IPS-NIHi7 (cell line): ENCODE data around the gene CCDC182.
A peak's percentile ranks its signal among the peaks of the same experiment; 100 is the strongest.

Experiments used
- DNase-seq: peaks from one replicate; pipeline ENCODE4 v3.0.0; 2012; ENCODE audit warnings: mixed read lengths; ENCODE audit errors: extremely low spot score

CCDC182 gene

DNA sequence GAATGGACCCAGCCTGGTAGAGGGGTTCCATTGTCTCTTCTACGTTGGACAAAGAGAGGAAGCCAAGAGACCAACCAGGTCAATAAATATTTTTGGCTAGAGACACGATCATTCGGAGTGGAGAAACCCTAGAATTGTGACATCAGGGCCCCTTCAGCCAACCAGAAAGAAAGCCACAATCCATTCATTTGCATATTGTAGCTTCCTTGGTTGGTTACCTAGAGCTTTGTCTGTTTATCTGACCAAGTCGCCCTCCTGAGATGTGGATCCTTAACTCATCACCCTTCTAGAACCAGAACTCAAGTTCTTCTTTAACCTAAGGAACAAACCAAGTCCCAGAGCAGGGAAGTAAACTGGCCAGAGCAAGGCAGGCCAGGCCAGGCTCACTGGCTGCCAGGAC is at the start of gene CCDC182:
CCDC182 (minus strand) TSS at position 58 of the 400 bp plus-strand sequence; CDS start at position 31, 27 bp downstream.
- no peak for DNase-seq

DNA sequence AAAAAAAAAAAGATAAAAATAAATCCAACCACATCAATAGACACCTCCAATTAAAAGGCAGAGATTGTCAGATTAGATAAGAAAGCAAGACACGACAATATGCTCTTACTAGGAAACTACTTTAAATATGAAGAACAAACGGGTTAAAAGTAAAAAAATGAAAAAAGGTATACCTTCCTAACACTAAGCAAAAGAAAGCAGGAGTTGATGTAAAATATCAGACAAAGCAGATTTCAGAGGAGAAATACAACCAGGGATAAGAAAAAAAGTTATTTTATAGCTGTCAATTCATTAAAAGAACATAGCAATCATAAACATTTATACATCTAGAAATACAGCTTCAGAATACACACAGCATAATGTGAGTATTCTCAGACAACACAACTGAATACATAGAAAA is 49.7 kb upstream of the CCDC182 start:
- DNase-seq = no peak

DNA sequence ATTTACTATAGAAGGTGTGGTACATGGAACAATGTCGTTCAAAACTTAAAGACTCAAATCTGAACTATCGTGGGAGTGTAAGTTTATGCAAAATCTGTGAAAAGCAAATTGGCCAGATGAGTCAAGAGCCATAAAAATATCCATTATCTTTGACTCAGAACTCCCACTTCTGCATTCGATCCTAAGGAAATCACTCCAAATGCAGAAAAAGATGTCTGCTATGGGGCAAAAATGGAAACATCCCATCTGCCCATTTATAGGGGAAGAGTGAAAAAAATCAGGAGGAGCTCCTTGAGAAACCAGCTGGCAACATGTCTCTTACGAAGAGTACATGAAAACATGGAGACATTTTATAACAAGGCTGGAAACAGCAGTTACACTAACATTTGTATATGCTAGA is 43.6 kb upstream of the CCDC182 start:
- no peak for DNase-seq

DNA sequence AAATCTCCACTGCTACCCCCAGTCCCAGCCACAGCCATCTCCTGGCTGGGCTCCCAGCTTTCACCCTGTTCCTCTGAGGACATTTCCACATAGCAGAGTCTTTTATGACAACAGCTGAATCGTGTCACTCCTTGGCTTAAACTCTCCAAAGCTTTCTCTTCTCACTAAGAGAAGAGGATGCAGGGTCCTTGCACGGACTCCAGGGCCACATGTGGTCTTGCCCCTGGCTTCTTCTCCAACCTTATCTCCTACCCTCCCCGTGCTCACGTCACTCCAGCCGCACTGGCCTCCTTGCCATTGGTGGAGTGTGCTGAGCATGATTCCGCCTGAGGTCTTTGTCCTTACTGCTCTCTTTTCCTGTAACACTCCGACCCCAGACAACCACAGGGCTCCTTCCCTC is 39.9 kb upstream of the CCDC182 start:
- DNase-seq = no peak

DNA sequence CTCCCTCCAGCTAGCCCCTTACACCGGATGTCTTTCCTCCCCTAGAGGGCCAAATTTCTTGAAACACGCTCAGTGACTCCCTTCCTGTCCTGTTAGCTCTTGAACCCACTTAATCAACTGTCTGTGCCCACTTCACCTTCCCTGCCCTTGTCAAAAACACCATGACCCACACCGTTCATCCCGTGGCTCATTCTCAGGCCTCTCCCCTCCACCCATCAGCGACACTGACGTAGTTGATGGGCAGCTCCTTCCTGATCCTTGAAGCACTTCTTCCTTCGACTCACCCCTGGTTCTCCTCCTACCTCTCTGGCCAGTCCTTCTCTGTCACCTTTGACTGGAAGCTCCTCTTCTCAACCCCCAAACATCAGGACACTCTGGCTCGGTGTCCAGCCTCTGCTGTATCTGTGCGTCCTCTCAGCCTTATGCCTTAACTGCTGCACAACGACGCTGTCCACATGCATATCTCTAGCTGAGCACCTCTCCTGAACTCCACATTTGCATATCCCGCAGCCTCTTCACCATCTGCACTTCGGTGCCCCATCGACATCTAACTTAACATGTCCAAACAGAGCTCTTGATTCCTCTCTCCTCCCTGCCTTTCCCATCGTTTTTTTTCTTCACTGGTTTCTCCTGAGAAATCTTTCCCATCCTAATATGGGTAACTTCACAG is 39.3 kb upstream of the CCDC182 start:
- DNase-seq = no peak

DNA sequence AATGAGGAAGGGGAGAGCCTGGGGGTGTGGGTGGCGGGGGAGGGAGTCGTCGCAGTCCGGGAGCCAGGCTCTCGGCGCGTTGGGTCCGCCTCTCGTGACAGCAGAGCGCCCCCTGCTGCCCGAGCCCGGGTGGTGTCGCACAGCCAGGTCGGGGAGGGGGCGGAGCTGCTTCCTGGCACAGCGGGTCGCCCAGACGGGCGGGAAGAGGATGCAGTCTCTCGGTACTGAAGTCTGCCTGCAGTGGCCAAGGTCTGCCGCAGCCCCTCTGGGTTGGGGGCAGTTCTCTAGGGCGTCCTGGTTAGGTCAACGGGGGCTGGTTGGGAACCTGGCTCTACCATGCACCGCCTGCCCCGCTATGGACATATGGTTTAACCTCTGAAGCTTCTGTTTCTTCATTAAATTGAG is 38.2 kb upstream of the CCDC182 start:
- peak; percentile 96 for DNase-seq

DNA sequence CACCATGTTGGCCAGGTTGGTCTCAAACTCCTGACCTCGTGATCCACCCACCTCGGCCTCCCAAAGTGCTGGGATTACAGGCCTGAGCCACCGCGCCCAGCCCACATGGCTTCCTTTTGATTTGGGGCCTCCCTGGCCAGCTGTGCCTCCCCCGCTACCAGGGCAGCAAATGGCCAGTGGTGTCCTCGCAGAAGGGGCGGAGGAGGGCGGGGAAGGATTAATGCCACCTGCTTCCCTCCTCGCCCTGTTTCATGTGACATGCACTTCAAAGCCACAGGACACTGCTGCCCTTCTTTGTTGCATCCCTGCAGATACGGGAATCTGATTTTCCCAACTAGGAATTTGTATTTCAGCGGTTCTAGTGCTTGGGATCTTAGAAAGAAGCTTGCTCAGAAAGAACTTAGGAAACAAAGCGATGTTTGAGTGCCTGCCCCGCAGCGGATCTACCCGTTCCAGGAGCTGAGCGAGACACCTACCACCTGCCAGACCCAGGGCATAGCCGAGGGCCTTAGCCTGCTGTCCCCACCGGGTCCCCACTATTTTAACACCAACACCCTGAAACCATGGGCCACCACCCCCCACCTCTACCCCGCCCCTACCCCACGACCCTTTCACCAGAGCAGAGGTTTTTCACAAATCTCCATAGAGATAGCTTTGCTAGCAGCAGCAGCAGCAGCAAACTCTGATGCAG is 37.7 kb upstream of the CCDC182 start:
- no peak for DNase-seq

DNA sequence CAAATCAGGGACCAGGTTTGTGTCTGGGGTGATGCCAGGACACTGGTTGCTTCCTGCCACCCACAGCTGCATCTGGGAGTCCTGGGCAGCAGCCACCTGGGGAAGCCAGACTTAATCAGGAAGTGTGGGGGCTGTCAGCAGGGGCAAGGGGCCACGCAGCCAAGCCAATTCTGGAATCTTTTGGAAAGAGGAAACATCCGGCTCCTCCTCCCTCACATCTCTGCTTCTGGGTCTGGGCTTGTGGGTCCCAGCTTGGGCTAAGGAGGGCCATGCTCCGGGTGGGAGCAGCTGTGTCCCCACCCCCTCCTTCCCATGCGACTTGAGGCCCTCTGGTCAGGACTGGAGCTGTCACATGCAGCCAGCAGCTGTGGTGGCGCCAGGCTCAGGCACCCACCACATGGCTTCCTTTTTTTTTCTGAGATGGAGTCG is 37.0 kb upstream of the CCDC182 start:
- no peak for DNase-seq

DNA sequence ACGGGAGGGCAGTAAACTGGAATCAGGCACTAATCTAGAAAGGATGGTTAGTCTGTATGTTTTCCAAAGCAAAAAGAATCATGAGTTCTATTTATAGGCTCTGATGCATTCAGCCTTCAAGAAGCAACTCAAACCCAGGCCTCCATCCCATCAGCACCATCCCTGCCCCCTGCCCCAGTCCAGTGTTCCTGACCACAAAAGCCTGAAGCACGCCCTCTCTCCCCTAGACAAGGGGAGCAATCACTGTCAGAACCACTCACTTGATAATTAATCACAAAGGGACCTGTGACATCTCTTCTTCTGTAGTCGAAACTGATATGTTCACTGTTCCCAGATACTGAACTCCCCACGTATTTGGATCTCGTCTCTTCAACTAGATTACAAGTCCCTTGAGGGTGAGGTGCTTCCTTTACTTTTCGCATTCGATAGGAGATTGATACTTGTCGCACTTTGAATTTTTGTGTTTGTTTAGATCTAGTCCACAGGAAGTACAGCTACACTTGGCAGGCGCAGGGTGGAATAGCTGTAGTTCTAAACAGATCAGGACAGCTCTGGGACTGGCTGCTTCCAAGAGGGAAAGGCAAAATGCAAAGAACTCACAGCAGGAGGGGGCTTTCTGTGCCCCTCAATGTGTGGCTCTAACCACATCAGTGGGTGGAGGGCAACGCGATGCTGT is 36.4 kb upstream of the CCDC182 start:
- no peak for DNase-seq

DNA sequence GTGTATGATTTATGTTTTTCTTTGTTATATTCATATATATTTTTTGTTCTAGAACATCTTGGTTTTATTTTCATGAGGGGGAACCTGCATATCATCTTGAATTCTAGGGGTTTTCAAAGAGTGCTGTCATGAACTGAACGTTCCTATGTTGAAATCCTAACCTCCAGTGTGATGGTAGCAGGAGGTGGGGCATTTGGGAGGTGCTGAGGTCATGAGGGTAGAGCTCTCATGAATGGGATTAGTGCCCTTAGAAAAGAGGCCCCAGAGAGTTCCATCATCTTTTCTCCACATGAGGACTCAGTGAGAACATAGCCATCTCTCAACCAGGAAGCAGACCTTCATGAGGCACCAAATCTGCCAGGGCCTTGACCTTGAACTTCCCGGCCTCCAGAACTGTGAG is 34.6 kb upstream of the CCDC182 start:
- no peak for DNase-seq

DNA sequence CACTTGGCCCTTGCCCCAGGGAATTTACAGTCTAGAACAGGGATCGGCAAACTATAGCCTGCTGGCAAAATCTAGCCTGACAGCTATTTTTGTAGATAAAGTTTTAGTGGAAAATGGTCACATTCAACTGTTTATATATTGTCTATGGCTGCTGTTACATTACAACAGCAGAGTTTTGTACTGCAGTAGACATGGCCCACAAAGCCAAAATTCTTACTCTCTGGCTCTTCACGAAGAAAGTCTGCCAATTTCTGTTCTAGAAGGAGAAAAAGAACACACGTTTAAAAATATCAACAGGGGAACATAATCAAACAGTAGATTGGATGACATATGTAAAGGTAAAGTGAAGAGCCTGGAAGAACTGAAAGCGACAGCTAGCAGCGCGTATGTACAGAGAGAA is 33.2 kb upstream of the CCDC182 start:
- no peak for DNase-seq

DNA sequence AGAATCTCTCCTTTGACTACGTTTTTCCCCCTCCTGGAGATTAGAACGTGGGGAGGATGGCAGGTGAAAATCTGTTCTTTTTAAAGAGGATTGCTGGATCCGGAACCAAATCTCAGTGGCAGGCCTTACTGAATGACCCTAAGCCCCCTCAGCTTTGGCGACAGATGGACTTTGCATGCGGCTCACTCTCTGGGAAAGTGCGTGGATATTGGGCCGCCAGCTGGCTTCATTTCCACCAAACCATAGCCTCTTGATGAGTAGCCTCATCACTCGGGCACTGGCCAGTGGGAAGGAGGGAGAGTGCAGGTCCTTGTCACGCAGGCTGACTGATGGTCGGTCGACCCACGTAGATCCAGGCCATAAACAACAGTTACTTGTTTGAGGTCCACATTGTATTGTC is 31.3 kb upstream of the CCDC182 start:
- DNase-seq = no peak

DNA sequence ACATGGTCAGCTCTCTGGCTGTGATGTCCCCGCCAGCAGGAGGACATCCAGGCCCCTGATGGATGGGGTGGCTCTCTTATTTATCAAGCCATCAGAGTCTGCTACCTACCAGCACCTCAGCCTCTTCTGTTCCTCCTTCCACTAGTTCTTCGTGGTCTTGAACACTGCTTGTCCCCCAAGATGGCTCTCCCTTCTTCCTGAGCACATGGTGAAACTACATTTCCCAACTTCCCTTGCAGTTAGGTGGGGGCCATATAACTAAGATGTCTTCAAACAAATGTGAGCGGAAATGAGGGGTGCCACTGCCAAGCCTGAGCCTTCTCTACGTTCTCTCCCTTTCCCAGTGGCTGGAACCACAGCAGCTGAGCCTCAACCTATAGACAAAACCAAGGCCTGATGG is 29.8 kb upstream of the CCDC182 start:
- DNase-seq = no peak

DNA sequence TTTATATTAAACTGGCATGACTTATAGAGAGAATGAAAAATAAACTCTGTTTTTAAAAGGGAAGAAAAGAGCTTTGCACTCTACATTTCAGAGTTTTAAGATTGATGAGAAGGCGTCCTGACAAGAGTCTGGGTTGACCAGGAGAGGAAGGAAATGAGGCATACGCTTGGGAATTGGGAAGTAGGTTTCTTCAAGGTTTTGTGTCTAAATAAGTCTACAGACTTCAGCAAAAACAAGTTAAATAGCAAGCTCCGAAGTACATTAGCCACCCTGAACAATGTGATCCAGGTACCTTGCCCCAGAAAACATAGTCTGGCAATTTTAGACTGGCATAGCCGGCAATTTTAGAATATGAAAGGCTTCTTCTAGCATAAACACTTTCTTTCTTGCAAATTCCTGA is 28.5 kb upstream of the CCDC182 start:
- no peak for DNase-seq

DNA sequence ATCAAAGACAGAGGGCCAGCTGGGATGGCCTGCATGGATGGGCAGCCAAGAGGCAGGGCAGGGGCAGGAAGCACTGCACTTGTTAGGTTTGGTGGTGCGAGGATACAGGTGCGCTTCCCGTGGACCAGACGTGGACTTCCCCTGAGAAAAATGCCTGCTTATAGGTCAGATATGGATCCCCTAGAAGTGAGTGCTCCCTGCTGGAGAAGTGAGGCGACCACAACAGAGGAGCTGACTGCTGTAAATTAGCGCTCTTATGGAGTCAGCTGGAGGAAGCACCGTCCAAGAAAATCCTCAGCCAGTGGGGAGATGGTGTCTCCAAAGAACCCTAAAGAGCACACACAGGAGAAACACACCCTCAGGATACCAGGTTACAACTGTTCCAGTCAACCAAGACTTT is 27.7 kb upstream of the CCDC182 start:
- no peak for DNase-seq

DNA sequence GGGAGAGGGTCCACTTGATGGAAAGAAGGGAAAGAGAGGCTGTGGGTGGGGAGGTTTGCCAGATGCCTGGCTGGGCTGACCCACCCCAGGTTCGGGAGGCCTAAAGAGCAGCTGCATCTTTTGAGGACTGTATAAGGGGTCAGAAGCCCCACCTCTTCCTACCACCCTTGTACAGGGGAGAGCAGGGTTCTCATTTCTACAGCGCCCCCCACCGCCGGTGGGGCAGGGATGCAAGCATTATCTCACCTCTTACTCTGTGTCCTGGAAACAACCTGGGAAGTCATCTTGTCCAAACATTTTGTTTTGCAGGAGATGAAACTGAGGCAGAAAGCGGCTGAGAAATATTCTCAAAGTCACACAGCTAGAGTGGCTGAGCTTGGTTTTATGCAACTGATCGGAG is 22.5 kb upstream of the CCDC182 start:
- DNase-seq = no peak

DNA sequence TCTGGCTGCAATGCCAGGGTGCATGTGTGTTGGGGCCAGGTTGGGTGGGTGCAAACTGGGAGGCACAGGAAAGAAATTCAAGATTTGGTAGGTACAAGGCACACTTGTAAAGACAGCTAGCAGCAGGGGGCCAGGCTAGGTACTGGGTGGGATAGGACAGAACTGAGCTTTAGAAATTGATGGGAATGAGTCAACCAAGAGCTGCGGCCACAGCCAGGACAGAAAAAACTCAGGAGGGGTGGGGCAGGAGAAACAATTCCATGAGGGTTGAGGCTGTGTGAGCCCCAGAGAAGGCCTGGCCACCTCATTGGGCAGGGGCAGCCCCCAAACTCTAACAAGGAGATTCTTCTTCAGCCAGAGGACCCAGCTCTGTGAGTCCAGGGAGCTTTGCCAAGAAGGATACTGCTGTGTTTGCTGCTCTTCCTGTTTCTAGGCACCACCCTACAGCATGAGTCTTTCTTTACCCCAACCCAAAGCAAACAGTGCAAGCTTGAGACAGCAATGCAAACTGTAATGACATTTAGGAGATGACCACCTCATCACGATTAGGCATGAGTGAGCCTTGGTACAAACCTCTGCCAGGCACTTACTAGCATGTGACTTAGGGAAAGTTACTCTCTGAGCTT is 21.3 kb upstream of the CCDC182 start:
- DNase-seq = no peak

DNA sequence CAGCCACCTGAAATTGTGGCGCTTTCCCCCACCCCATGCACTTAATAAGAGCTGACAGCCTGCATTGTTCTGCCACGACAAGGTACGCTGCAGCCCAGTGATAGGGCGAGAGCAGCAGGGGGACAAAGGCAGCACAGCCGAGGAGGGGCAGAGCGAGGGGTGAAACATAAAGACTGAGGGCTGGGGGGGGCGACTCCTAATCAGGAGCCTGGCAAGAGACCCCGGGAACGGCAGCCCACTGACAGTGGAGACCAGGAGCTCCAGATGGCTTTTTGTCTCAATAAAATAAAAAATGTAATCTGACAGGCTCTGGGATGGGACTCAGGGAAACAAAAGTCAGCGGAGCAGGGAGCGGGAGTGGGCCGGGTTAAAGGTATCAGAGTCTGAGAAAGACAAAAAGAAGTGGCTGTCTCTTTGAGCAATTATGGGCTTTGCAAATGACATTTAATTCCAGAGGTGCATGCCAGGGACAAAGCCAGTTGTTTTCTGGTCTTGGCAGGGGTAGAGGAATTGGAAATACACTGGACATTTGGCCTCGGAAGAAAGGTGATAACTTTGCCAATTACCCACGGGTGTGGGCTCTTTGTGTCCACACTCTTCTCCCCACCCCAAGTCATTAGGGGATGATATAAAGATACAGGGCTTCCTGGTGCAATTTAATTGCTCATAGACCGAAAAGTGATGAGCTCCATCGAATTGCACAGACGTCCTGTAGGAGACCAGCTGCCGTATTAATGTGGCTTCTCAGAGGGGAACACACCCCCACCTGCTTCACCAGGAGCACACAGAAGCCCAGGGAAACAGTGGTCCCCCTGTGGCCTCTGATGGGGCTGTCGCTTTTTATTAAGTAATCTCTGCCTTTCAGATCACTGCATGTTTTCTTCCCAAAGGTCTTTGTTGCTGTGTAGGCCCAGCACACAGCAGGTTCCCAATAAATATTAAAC is 17.6 kb upstream of the CCDC182 start:
- DNase-seq = no peak

DNA sequence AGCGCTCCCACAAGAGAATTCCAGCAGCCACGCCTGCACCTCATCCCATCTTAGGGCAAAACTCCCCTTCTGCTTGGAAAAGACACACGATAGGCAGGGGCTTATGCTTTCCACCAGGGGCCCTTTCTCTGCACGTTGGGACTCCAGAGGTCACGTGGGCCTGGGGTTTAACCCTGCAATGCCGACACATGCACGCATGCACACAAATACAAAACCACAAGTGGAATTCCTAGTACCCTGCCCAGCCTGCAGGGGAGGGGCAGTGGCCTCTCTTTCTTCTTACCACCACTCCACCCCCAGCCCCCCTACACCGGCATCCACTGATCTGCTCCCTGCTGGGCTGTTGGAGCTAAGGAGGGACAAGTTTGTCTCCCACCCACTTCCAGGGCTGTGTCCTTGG is 16.8 kb upstream of the CCDC182 start:
- DNase-seq = no peak

DNA sequence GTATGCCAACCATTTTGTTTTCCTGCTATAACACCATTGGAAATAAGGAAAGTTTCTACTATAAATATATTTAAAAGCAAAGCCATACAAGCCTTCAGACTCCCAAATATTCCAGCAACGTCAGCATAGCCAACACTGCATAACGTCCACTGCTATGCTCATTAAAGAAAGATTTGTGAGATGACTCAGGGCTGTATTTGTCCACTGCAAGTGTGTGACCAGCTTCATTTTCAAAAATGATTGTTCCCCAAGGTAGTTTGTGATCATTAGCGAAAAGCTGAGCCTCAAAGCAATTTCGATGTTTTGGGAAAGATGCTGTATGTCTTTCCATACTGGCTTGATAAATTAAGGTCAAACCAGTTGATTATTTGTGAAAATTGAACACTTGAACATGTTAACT is 14.9 kb upstream of the CCDC182 start:
- DNase-seq = no peak

DNA sequence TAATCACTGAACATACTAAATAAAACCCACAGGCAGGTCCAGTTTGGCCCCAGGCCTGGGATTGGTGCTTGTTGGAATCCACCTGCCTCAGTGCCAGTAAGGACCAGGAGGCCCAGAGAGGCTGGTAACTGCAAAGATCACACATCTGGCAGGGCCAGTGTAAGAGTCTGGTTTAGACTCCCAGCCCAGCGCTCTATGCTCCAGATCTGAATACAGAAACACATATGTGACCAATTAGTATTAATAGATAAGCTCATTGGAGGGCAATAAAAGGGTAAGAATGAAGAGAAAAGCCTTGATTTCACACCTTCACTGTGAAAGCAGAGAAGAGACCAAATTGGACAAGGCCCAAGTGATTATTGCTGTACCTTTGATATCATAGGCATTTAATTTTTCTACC is 13.6 kb upstream of the CCDC182 start:
- DNase-seq = no peak

DNA sequence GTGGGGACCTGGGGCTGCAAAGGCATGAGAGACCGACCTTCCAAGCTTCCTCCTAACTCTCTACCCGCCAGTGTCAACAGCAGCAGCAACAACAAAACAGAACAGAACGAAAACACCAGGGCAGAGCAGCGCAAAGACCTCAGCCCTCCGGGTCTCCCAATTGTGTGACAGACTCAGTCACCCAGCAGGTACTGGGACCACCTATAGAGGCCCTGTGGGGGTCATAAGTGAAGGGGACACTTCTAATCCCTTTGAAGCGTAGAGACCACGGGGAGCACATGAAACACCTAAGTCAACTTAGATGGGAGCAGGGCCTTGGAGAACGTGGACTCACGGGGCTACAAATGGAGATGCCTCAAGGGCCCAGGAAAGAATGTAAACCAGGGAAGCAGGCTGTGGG is 12.6 kb upstream of the CCDC182 start:
- DNase-seq = no peak
